SU-DHL-6 (cell line): ENCODE results near the gene PRDM11.

ENCODE experiments used
- H2AFZ ChIP-seq: fragments of 200-600 bp; sonication (generic); 2 replicates; pipeline ENCODE4 v1.6.1; 2014; ENCODE audit warnings: low read depth, mild to moderate bottlenecking, moderate library complexity, mixed read lengths, antibody characterized with exemption, low read length; ENCODE audit not compliant: severe bottlenecking
- H3F3A ChIP-seq: fragments of 200-600 bp; shearing (Covaris generic); 2 replicates; pipeline ENCODE4 v1.6.0; 2016; ENCODE audit warnings: antibody characterized with exemption, mild to moderate bottlenecking; ENCODE audit not compliant: insufficient read depth
- H3K27ac ChIP-seq: fragments of 200-600 bp; sonication (generic); 2 replicates; pipeline ENCODE4 v1.5.1; 2016; ENCODE audit warnings: low read depth, mild to moderate bottlenecking, low read length, moderate library complexity, mixed read lengths
- H3K27me3 ChIP-seq: fragments of 200-600 bp; sonication (generic), shearing (Covaris generic); 2 replicates; pipeline ENCODE4 v1.6.0; 2014; ENCODE audit warnings: mild to moderate bottlenecking, low read length
- H3K36me3 ChIP-seq: fragments of 200-600 bp; sonication (generic); 2 replicates; pipeline ENCODE4 v1.6.1; 2014; ENCODE audit warnings: mild to moderate bottlenecking, low read length, mixed read lengths
- H3K4me2 ChIP-seq: fragments of 300-600, 200-600 bp; shearing (Covaris generic), sonication (generic); 2 replicates; pipeline ENCODE4 v1.6.0; 2014; ENCODE audit warnings: low read length, low read depth, mild to moderate bottlenecking; ENCODE audit not compliant: poor library complexity, severe bottlenecking
- H3K4me3 ChIP-seq: fragments of 200-600 bp; sonication (generic); 2 replicates; pipeline ENCODE4 v1.5.1; 2014; ENCODE audit warnings: antibody characterized with exemption, low read length, mild to moderate bottlenecking, mixed read lengths; ENCODE audit not compliant: insufficient read depth, poor library complexity, severe bottlenecking
- H3K79me2 ChIP-seq: fragments of 200-600 bp; sonication (generic); 2 replicates; pipeline ENCODE4 v1.6.1; 2014; ENCODE audit warnings: mild to moderate bottlenecking, low read length, moderate library complexity; ENCODE audit not compliant: insufficient read depth
- H3K9ac ChIP-seq: fragments of 200-600 bp; sonication (generic); 2 replicates; pipeline ENCODE4 v1.7.0; 2014; ENCODE audit warnings: mild to moderate bottlenecking, low read length
- H3K9me2 ChIP-seq: fragments of 200-600 bp; sonication (generic); replicated peaks from 2 replicates; pipeline ENCODE4 v1.6.1; 2014; ENCODE audit warnings: low read length; ENCODE audit not compliant: insufficient read depth
- H3K9me3 ChIP-seq: fragments of 200-600 bp; sonication (generic); 2 replicates; pipeline ENCODE4 v1.6.1; 2014; ENCODE audit warnings: low read length, mixed read lengths; ENCODE audit not compliant: insufficient read depth
- H4K20me1 ChIP-seq: fragments of 200-600 bp; sonication (generic); 2 replicates; pipeline ENCODE4 v1.6.1; 2014; ENCODE audit warnings: low read depth, mild to moderate bottlenecking, antibody characterized with exemption, low read length, moderate library complexity, mixed read lengths
- CTCF ChIP-seq: fragments of 200-600 bp; sonication (generic); IDR thresholded peaks from one replicate; pipeline ENCODE4 v1.5.1; 2017; ENCODE audit warnings: antibody characterized with exemption, mild to moderate bottlenecking, low read length, moderate library complexity; ENCODE audit not compliant: insufficient read depth, poor library complexity, severe bottlenecking
- EZH2phosphoT487 ChIP-seq: fragments of 200-600 bp; sonication (generic), shearing (Covaris generic); conservative IDR thresholded peaks from 2 replicates; pipeline ENCODE4 v1.6.1; 2018; ENCODE audit warnings: mild to moderate bottlenecking, antibody characterized with exemption, low read length, moderate library complexity, mixed read lengths

PRDM11 gene

GRCh38 chr11:45181193-45181888 lies 34.9 kb downstream of the PRDM11 start:
- Histone ChIP-seq H3K27ac (no peak overlapping the region), H3K4me3 (no peak overlapping the region), H3K36me3 (no peaks in the 10 kb centered on the region), H4K20me1 (no peaks in the 10 kb centered on the region), H3K4me2 (no peak overlapping the region), H3K79me2 (no peaks in the 10 kb centered on the region), H2AFZ (no peak overlapping the region), H3K9me2 (no peaks in the 10 kb centered on the region), H3K9ac (no peak overlapping the region), H3F3A (no peaks in the 10 kb centered on the region), H3K27me3 (no peaks in the 10 kb centered on the region), H3K9me3 (no peaks in the 10 kb centered on the region)
- no peak for TF ChIP-seq EZH2phosphoT487

- TF ChIP-seq EZH2phosphoT487 (no peak), CTCF (no peak)
- Histone ChIP-seq H3K27ac (no peak overlapping the region), H2AFZ (no peak overlapping the region), H3K36me3 (no peaks in the 10 kb centered on the region), H3K4me3 (no peak overlapping the region), H3K79me2 (no peaks in the 10 kb centered on the region), H3K9me2 (no peaks in the 10 kb centered on the region), H3K27me3 (no peaks in the 10 kb centered on the region), H3K9ac (no peak overlapping the region), H3K9me3 (no peaks in the 10 kb centered on the region), H3F3A (no peaks in the 10 kb centered on the region), H3K4me2 (no peak overlapping the region), H4K20me1 (no peaks in the 10 kb centered on the region)
Observed at GRCh38 chr11:45181889-45182550, 35.6 kb downstream of the PRDM11 start.

GRCh38 chr11:45182902-45183301 lies 36.5 kb downstream of the PRDM11 start:
- no peaks in the 10 kb centered on the region for H3K9me2 ChIP-seq
- H3K27ac ChIP-seq = no peak overlapping the region
- H3K27me3 ChIP-seq = no peaks in the 10 kb centered on the region
- TF ChIP-seq EZH2phosphoT487 (no peak), CTCF (peak; percentile 42)
- no peaks in the 10 kb centered on the region for H3K9me3 ChIP-seq
- no peaks in the 10 kb centered on the region for H3K36me3 ChIP-seq
- H3K4me2 ChIP-seq = no peak overlapping the region
- H3K79me2 ChIP-seq = no peaks in the 10 kb centered on the region
- no peak overlapping the region for H3K9ac ChIP-seq
- H3F3A ChIP-seq = no peaks in the 10 kb centered on the region
- H3K4me3 ChIP-seq = no peak overlapping the region
- no peaks in the 10 kb centered on the region for H4K20me1 ChIP-seq
- no peak overlapping the region for H2AFZ ChIP-seq

- Histone ChIP-seq H3F3A (no peaks in the 10 kb centered on the region), H3K9me2 (no peaks in the 10 kb centered on the region), H3K4me3 (no peak overlapping the region), H3K27me3 (no peaks in the 10 kb centered on the region), H2AFZ (no peak overlapping the region), H4K20me1 (no peaks in the 10 kb centered on the region), H3K36me3 (no peaks in the 10 kb centered on the region), H3K9me3 (no peaks in the 10 kb centered on the region), H3K79me2 (no peaks in the 10 kb centered on the region), H3K9ac (no peak overlapping the region), H3K27ac (no peak overlapping the region), H3K4me2 (no peak overlapping the region)
- TF ChIP-seq EZH2phosphoT487 (no peak), CTCF (no peak)
Observed at GRCh38 chr11:45184640-45185039, 38.2 kb downstream of the PRDM11 start.
